Liver (tissue), 9 donors: ENCODE measurements around the gene SF3B3. TPM values are rescaled to one million over a fixed set of nuclear protein-coding genes. Genes with fewer than 3 reads are reported as not detected.

Experiments
- DNase-seq: peaks from one replicate; pipeline ENCODE4 v3.0.0-alpha.2; 2017; ENCODE audit warnings: low spot score
- H3K27ac ChIP-seq, 2 donors: one replicate each; pipeline ENCODE4 v1.7.0; 2013; ENCODE audit warnings: inconsistent platforms in 2 of 2, low read length in 2 of 2, control low read depth in 1 of 2, low read depth in 1 of 2, mild to moderate bottlenecking in 1 of 2
- H3K27me3 ChIP-seq, 4 donors: one replicate each; pipeline versions ENCODE4 v1.6.1 to v1.7.0; 2013; ENCODE audit warnings: low read length in 3 of 4, inconsistent platforms in 1 of 4, mild to moderate bottlenecking in 1 of 4, moderate library complexity in 1 of 4; ENCODE audit not compliant: control insufficient read depth in 4 of 4, insufficient read depth in 4 of 4
- H3K36me3 ChIP-seq, 4 donors: one replicate each; pipeline versions ENCODE4 v1.6.1 to v1.7.0; 2013; ENCODE audit warnings: low read length in 3 of 4, mild to moderate bottlenecking in 3 of 4, low read depth in 1 of 4, moderate library complexity in 1 of 4; ENCODE audit not compliant: control insufficient read depth in 4 of 4, insufficient read depth in 3 of 4
- H3K4me1 ChIP-seq, 4 donors: one replicate each; pipeline versions ENCODE4 v1.6.1 to v1.7.0; 2013; ENCODE audit warnings: low read length in 3 of 4, mild to moderate bottlenecking in 3 of 4, moderate library complexity in 1 of 4; ENCODE audit not compliant: control insufficient read depth in 4 of 4, insufficient read depth in 4 of 4
- H3K4me3 ChIP-seq, 3 donors: one replicate each; pipeline versions ENCODE4 v1.6.1 to v1.7.0; 2013; ENCODE audit warnings: low read length in 3 of 3, control low read depth in 1 of 3, low read depth in 1 of 3, mild to moderate bottlenecking in 1 of 3
- H3K9ac ChIP-seq, 2 donors: one replicate each; pipeline ENCODE4 v1.7.0; 2013; ENCODE audit warnings: low read length in 2 of 2, mild to moderate bottlenecking in 2 of 2, moderate library complexity in 2 of 2, control low read depth in 1 of 2, low read depth in 1 of 2
- H3K9me3 ChIP-seq, 4 donors: one replicate each; pipeline versions ENCODE4 v1.6.1 to v1.7.0; 2013; ENCODE audit warnings: low read length in 3 of 4; ENCODE audit not compliant: control insufficient read depth in 4 of 4
- EGR1 ChIP-seq, 2 donors: IDR thresholded peaks; 2 replicates each; pipeline ENCODE4 v1.6.1; 2016 to 2018; ENCODE audit warnings: antibody characterized with exemption in 2 of 2, low read depth in 2 of 2
- FOXA2 ChIP-seq: IDR thresholded peaks from 2 replicates; pipeline ENCODE4 v1.6.1; 2016; ENCODE audit warnings: antibody characterized with exemption
- GABPA ChIP-seq, 2 donors: IDR thresholded peaks in 1 of 2; conservative IDR thresholded peaks in 1 of 2; 2 replicates each; pipeline ENCODE4 v1.6.1; 2016; ENCODE audit warnings: antibody characterized with exemption in 2 of 2, mild to moderate bottlenecking in 1 of 2, moderate library complexity in 1 of 2
- HNF4A ChIP-seq, 2 donors: conservative IDR thresholded peaks; 2 replicates each; pipeline ENCODE4 v1.6.1; 2016; ENCODE audit warnings: antibody characterized with exemption in 2 of 2, mild to moderate bottlenecking in 2 of 2
- JUND ChIP-seq, 2 donors: IDR thresholded peaks; 2 replicates each; pipeline ENCODE4 v1.6.1; 2016; ENCODE audit warnings: antibody characterized with exemption in 2 of 2
- NR2F2 ChIP-seq: IDR thresholded peaks from 2 replicates; pipeline ENCODE4 v1.6.1; 2016; ENCODE audit warnings: antibody characterized with exemption
- RAD21 ChIP-seq, 2 donors: IDR thresholded peaks; 2 replicates each; pipeline ENCODE4 v1.6.1; 2016; ENCODE audit warnings: antibody characterized with exemption in 2 of 2, mild to moderate bottlenecking in 2 of 2
- SP1 ChIP-seq: IDR thresholded peaks from 2 replicates; pipeline ENCODE4 v1.6.1; 2018; ENCODE audit warnings: antibody characterized with exemption, mild to moderate bottlenecking
- TAF1 ChIP-seq: conservative IDR thresholded peaks from 2 replicates; pipeline ENCODE4 v1.6.1; 2016; ENCODE audit warnings: antibody characterized with exemption, mild to moderate bottlenecking
- WGBS: extraction: QIAGEN DNeasy Blood & Tissue Kit; methylation state at CpG from one replicate; pipeline ENCODE4 v1.1.7; 2013; 5-methylcytosine and 5-hydroxymethylcytosine counted together
- polyA plus RNA-seq, 2 donors: library from polyadenylated mRNA; stranded (reverse) in 1 of 2; unstranded in 1 of 2; fragments of 200-250 nt in 1 of 2; fragments of >200 nt in 1 of 2; fragmentation: Nextera tagmentation in 1 of 2; extraction: Ambion mirVana in 1 of 2; gene quantifications; one replicate each; pipeline versions ENCODE4 v1.2.1 to v1.2.3, GENCODE V29; 2013 to 2015
- total RNA-seq, 2 donors: library from RNA; depleted of rRNA; stranded (reverse); fragments of >200 nt; gene quantifications; one replicate each; pipeline ENCODE4 v1.2.3, GENCODE V29; 2014
- TF ChIP-seq, protein P1 (sequence below): IDR thresholded peaks from 2 replicates; pipeline ENCODE4 v1.6.1; 2016; ENCODE audit warnings: antibody characterized with exemption
- TF ChIP-seq, protein P2 (sequence below): fragments of 150-350 bp; IDR thresholded peaks from 2 replicates; pipeline ENCODE4 v1.5.1; 2017; ENCODE audit warnings: improper control_type of control experiment, low read depth, low read length; ENCODE audit not compliant: missing input control
- TF ChIP-seq, protein P3 (sequence below): IDR thresholded peaks from 2 replicates; pipeline ENCODE4 v1.6.1; 2016; ENCODE audit warnings: antibody characterized with exemption
- donor health status: healthy.
- donor health status: healthy.
- donor health status: healthy.
- donor health status: healthy.
- donor health status: healthy.

Gene SF3B3
- total and polyA plus RNA-seq, 4 donors, result 38.9 to 77.8 (median 53.2) TPM

DNA sequence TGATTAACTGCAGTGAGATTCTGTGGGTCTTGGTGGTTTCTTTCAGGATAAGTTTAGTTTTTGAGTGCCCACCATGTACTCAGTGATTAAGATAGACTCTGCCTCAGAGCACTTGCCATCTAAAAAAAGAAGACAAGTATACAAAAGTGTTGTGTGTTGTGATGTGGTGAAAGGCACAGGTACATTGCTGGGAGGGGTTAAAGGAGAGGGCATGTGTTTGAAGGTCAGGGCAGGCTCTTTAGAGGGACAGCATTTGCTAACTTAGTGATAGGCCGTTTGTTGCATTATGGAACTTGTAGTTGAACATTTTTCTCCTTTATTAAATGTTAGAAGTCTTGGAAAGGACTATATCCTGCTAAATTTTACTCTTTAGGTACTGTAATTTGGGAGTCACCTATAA is 26.5 kb downstream of the SF3B3 start:
- DNase-seq, result no peak
- WGBS, result 61% methylated on average over 1 of the region's 1 CpG

DNA sequence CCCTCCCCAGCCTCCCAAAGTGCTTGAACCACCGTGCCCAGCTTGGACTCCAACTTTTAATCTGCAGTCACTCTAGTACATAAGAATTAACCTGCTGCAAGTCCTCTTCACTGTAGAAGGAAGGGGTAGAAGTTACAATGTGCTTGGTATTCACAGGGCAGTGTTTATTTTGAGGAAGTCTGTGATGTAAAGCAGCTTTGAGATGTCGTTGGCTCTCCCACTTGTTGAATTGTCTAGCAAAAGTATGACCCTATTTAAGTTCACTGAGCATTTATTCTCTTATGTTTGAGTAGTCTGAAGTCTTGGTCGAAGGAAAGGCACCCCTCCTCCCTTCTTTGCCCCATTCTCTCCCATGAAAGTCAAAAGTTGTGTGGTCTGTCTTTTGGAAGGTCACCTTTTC is 28.2 kb downstream of the SF3B3 start:
- H3K4me1 ChIP-seq, result no peaks in the 10 kb centered on the region
- TF ChIP-seq SP1, result no peak
- TF ChIP-seq EGR1 (IDR thresholded peaks at IDR 0.05; ENCODE audit: low read depth in 2 of 2), result no peak
- no peak for TF ChIP-seq RAD21 (IDR thresholded peaks at IDR 0.05)
- TF ChIP-seq, protein P1, sequence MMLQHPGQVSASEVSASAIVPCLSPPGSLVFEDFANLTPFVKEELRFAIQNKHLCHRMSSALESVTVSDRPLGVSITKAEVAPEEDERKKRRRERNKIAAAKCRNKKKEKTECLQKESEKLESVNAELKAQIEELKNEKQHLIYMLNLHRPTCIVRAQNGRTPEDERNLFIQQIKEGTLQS, result no peak
- TF ChIP-seq HNF4A (conservative IDR thresholded peaks at IDR 0.05), result no peak
- TF ChIP-seq GABPA (IDR thresholded peaks at IDR 0.05 in 1 of 2, conservative IDR thresholded peaks at IDR 0.05 in 1 of 2), result no peak
- TF ChIP-seq NR2F2, result no peak
- peaks cover 21 to 83% (median 74%) of the 10 kb centered on the region in 4 donors for H3K36me3 ChIP-seq
- no peak overlapping the region for H3K27ac ChIP-seq
- H3K9ac ChIP-seq, result no peak overlapping the region
- DNase-seq, result no peak
- no peaks in the 10 kb centered on the region for H3K9me3 ChIP-seq
- no peaks in the 10 kb centered on the region for H3K27me3 ChIP-seq
- 89% methylated on average over 3 of the region's 3 CpGs for WGBS
- no peak overlapping the region for H3K4me3 ChIP-seq

More for the DNA sequence above, 26.5 kb downstream of the SF3B3 start:
- Histone ChIP-seq H3K9ac (no peak overlapping the region), H3K36me3 (peaks cover 19 to 81% (median 70%) of the 10 kb centered on the region in 4 donors), H3K4me3 (no peak overlapping the region), H3K4me1 (no peaks in the 10 kb centered on the region), H3K9me3 (no peaks in the 10 kb centered on the region), H3K27ac (no peak overlapping the region), H3K27me3 (no peaks in the 10 kb centered on the region)
- TF ChIP-seq, protein P2, sequence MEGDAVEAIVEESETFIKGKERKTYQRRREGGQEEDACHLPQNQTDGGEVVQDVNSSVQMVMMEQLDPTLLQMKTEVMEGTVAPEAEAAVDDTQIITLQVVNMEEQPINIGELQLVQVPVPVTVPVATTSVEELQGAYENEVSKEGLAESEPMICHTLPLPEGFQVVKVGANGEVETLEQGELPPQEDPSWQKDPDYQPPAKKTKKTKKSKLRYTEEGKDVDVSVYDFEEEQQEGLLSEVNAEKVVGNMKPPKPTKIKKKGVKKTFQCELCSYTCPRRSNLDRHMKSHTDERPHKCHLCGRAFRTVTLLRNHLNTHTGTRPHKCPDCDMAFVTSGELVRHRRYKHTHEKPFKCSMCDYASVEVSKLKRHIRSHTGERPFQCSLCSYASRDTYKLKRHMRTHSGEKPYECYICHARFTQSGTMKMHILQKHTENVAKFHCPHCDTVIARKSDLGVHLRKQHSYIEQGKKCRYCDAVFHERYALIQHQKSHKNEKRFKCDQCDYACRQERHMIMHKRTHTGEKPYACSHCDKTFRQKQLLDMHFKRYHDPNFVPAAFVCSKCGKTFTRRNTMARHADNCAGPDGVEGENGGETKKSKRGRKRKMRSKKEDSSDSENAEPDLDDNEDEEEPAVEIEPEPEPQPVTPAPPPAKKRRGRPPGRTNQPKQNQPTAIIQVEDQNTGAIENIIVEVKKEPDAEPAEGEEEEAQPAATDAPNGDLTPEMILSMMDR, result no peak
- TF ChIP-seq FOXA2 (no peak), JUND (IDR thresholded peaks at IDR 0.05) (no peak)
- TF ChIP-seq, protein P3, sequence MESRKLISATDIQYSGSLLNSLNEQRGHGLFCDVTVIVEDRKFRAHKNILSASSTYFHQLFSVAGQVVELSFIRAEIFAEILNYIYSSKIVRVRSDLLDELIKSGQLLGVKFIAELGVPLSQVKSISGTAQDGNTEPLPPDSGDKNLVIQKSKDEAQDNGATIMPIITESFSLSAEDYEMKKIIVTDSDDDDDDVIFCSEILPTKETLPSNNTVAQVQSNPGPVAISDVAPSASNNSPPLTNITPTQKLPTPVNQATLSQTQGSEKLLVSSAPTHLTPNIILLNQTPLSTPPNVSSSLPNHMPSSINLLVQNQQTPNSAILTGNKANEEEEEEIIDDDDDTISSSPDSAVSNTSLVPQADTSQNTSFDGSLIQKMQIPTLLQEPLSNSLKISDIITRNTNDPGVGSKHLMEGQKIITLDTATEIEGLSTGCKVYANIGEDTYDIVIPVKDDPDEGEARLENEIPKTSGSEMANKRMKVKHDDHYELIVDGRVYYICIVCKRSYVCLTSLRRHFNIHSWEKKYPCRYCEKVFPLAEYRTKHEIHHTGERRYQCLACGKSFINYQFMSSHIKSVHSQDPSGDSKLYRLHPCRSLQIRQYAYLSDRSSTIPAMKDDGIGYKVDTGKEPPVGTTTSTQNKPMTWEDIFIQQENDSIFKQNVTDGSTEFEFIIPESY, result no peak
- TF ChIP-seq, protein P1, result no peak

DNA sequence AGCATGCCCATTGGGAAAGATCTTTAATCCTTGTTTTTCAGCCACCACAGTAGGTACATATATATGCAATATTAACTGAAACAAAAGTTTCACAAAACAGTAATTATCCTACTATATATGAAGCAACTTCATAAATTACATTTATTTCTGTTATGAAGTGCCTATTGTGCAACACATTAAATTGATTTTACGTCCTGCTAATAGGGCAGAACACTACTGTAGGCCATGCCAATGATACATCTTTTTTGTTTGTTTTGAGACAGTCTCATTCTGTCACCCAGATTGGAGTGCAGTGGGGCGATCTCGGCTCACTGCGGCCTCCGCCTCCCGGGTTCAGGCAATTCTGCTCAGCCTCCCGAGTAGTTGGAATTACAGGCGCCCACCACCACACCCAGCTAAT is 29.1 kb downstream of the SF3B3 start:
- no peak for DNase-seq
- H3K9ac ChIP-seq, result no peak overlapping the region
- H3K4me3 ChIP-seq, result no peak overlapping the region
- no peaks in the 10 kb centered on the region for H3K4me1 ChIP-seq
- 78% methylated on average over 8 of the region's 8 CpGs for WGBS
- TF ChIP-seq HNF4A (conservative IDR thresholded peaks at IDR 0.05), result no peak
- no peak for TF ChIP-seq TAF1
- TF ChIP-seq NR2F2, result no peak
- H3K9me3 ChIP-seq, result no peaks in the 10 kb centered on the region
- H3K36me3 ChIP-seq, result peaks cover 22 to 90% (median 80%) of the 10 kb centered on the region in 4 donors
- no peak overlapping the region for H3K27ac ChIP-seq
- H3K27me3 ChIP-seq, result no peaks in the 10 kb centered on the region
